ENCODE measurements around the gene MED27. TPM values are rescaled to one million over a fixed set of nuclear protein-coding genes. Genes with fewer than 3 reads are reported as not detected.

MED27 gene
- total RNA-seq, 2 donors from 2014 or later, result 12.0 to 18.8 TPM

DNA sequence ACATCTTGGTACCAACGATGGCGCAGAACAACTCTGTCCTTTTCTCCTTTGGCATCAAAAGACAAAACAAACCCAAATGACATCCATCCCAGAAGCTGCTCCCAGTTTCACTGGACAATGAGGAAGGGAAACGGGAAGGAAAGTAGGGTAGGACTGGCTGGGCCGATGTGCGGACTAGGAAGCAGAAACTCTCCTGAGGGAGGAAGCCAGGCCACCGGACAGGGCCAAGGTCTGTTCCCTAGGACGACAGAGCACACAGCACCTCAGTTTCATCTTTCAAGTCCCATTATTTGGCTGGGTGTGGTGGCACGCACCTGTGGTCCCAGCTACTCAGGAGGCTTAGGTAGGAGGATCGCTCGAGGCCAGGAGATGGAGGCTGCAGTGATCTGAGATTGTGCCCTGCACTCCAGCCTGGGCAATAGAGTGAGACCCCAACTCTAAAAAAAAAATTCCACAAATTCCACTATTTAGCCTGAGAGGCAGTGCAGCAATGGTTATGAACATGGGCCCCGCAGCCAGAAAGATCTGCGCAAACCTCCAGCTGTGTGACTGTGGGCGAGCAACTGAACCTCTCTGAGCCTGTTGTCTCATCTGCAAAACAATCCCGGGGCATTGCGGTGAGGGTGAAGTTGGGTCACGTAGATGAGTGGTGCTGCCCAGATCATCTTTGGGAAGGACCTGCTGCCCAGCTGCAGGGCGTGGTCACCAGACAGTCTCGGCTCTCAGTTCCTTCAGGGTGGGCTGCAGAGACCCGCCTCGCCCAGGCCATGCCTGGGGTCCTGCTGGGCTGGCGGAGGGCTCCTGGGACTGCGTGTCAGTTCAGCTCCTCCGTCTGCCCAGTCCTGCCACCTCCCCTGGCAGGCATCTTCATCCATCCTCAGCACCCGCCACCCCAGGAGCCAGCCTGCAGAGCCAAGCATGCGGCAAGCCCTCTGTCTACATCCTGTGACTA is 238.6 kb downstream of the MED27 start:
- TF ChIP-seq, protein P1, sequence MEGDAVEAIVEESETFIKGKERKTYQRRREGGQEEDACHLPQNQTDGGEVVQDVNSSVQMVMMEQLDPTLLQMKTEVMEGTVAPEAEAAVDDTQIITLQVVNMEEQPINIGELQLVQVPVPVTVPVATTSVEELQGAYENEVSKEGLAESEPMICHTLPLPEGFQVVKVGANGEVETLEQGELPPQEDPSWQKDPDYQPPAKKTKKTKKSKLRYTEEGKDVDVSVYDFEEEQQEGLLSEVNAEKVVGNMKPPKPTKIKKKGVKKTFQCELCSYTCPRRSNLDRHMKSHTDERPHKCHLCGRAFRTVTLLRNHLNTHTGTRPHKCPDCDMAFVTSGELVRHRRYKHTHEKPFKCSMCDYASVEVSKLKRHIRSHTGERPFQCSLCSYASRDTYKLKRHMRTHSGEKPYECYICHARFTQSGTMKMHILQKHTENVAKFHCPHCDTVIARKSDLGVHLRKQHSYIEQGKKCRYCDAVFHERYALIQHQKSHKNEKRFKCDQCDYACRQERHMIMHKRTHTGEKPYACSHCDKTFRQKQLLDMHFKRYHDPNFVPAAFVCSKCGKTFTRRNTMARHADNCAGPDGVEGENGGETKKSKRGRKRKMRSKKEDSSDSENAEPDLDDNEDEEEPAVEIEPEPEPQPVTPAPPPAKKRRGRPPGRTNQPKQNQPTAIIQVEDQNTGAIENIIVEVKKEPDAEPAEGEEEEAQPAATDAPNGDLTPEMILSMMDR (IDR thresholded peaks at IDR 0.05), result no peak
- no peaks in the 10 kb centered on the region for H3K9me3 ChIP-seq
- no peaks in the 10 kb centered on the region for H3K27me3 ChIP-seq
- intact Hi-C loops (cut with DNase I), result no loop called here
- H3K4me1 ChIP-seq, result no peaks in the 10 kb centered on the region
- no peak overlapping the region for H3K4me3 ChIP-seq
- H3K9ac ChIP-seq (ENCODE audit: low read depth in 2 of 2, low read length in 2 of 2), result no peak overlapping the region
- H3K27ac ChIP-seq, result no peak overlapping the region
- H3K36me3 ChIP-seq, result no peaks in the 10 kb centered on the region
- no peak for DNase-seq

DNA sequence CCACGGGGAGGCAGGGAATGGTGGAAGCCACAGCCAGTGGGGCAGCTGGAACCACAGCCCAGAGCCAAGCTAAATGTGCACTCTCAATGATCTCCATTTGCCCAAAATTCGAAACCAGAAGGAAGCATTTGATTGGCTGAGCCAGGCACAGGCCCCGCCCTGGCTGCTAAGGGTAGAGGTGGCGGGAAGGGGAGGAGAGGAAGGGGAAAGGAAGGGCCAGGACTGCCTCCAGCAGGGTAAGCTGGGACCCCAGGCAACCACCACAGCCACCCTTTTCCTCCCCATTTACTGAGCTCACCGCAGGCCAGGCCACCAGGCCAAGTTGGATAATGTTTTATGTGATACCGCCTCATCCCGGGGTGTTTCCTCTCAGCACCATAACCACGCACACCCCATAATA is 239.4 kb downstream of the MED27 start:
- Histone ChIP-seq H3K9ac (ENCODE audit: low read depth in 2 of 2, low read length in 2 of 2) (no peak overlapping the region), H3K4me3 (no peak overlapping the region), H3K36me3 (no peaks in the 10 kb centered on the region), H3K4me1 (no peaks in the 10 kb centered on the region), H3K9me3 (no peaks in the 10 kb centered on the region), H3K27me3 (no peaks in the 10 kb centered on the region), H3K27ac (no peak overlapping the region)
- TF ChIP-seq, protein P1 (IDR thresholded peaks at IDR 0.05), result no peak
- DNase-seq, result no peak
- intact Hi-C loops (cut with DNase I), result no loop called here

DNA sequence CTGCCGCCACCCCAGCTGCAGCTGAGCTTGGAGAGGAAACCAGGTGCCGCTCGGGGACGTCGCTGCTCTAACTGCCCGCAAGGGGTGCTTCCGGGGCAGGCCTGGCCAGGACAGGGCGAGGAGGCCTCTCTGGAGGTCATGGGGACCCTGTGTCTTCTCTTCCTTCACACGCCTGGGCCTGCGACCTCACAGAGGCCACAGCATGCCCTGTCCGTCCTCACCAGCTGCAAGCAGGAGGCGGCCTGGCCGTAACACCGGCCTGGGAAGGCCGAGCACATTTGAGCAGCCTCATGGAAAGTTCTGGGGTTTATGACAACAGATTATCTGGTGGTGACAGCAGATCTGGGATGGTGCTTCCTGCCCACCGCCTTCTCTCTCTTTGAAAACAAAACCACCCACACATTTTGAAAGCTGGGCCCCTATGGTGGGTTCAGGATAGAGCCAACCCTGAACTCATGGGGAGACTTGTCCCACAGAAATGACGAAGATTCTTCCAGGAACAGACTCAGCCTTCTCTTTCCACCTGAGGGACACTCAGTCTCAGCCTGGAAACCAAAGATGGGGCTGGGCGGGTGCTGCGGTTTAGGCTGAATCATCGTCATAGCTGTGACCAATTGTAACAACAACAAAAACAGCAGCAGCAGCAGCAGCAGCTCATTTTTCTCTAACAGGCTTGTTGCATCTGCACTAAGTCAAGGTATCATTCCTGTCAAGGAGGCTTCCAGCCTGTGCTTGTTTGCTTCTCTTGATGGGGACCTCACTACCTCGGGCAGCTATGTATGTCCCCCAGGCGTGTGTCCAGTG is 240.2 kb downstream of the MED27 start:
- intact Hi-C loops (cut with DNase I), result no loop called here
- H3K4me3 ChIP-seq, result no peak overlapping the region
- no peaks in the 10 kb centered on the region for H3K4me1 ChIP-seq
- DNase-seq, result no peak
- no peak overlapping the region for H3K9ac ChIP-seq (ENCODE audit: low read depth in 2 of 2, low read length in 2 of 2)
- no peaks in the 10 kb centered on the region for H3K36me3 ChIP-seq
- TF ChIP-seq, protein P1 (IDR thresholded peaks at IDR 0.05), result no peak
- no peaks in the 10 kb centered on the region for H3K27me3 ChIP-seq
- no peak overlapping the region for H3K27ac ChIP-seq
- H3K9me3 ChIP-seq, result no peaks in the 10 kb centered on the region

DNA sequence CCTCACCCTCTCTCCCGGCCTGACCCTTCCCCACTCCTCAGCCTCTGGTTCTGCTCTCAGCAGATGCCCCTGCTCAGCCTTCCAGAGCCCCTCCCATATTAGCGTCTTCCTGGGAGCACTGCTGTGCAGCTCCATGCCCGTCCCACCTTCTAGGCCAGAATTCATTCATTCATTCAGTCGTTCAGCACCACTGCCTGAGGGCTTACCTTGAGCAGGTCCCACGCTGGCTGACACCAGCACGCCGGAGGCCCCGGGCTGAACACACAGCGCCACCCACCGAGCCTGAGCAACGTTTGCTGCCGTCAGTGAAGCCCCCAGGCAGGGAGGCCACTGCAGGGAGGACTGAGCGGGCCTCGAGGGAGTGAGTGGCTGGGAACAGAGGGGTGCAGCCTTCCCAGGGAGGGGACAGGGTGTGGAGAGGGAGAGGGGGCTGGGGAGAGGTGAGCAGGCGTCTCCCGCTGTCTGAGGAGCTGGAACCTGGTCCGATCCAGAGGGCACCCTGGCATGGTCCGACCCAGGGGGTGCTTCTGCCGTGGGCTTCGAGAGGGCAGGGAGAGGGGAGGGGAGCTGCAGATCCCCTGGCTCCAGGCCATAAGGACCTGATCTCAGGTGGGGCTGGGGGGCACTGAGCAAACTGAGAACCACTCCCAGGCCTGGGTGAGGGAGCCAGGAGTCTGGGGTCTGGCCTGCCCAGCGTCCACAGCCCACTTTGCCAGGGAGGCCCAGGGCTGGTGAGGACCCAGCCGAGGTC is 241.0 kb downstream of the MED27 start:
- no peak overlapping the region for H3K27ac ChIP-seq
- H3K4me3 ChIP-seq, result no peak overlapping the region
- TF ChIP-seq, protein P1 (IDR thresholded peaks at IDR 0.05), result no peak
- no peak overlapping the region for H3K9ac ChIP-seq (ENCODE audit: low read depth in 2 of 2, low read length in 2 of 2)
- no peaks in the 10 kb centered on the region for H3K4me1 ChIP-seq
- no peaks in the 10 kb centered on the region for H3K36me3 ChIP-seq
- H3K27me3 ChIP-seq, result no peaks in the 10 kb centered on the region
- DNase-seq, result no peak
- intact Hi-C loops (cut with DNase I), result no loop called here
- H3K9me3 ChIP-seq, result no peaks in the 10 kb centered on the region

DNA sequence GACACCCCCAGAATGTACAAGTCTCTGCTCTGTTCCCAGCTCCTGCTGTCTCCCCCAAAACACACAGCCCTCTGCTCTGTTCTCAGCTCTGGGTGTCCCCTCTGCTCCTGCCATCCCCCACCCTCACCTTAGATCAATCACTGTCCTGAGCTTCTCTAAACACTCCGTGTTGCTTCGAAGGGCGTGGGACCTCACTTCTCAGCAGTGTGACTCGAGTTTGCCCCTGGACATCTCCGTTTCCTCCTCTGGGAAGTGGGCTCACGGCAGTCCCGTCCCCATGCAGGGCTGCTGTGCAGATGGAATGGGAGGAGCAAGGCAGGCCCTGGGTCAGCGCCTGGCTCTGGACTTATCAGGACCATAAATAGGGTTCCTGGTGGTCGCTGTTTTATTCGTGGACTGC is 241.8 kb downstream of the MED27 start:
- H3K9me3 ChIP-seq, result no peaks in the 10 kb centered on the region
- H3K4me3 ChIP-seq, result no peak overlapping the region
- no peaks in the 10 kb centered on the region for H3K36me3 ChIP-seq
- no peaks in the 10 kb centered on the region for H3K27me3 ChIP-seq
- no peak overlapping the region for H3K9ac ChIP-seq (ENCODE audit: low read depth in 2 of 2, low read length in 2 of 2)
- intact Hi-C loops (cut with DNase I), result no loop called here
- H3K4me1 ChIP-seq, result no peaks in the 10 kb centered on the region
- TF ChIP-seq, protein P1 (IDR thresholded peaks at IDR 0.05), result no peak
- DNase-seq, result no peak
- H3K27ac ChIP-seq, result no peak overlapping the region

Data from colonic mucosa (tissue), 4 donors.